Islet of Langerhans (tissue), 1 donor: ENCODE data around the gene WNT1.

ENCODE experiments used
- FAIRE-seq: peaks from one replicate; lab custom pipeline; 2011; peaks lifted over from hg19 to GRCh38; lab: Jason Lieb, UNC

The WNT1 gene

DNA sequence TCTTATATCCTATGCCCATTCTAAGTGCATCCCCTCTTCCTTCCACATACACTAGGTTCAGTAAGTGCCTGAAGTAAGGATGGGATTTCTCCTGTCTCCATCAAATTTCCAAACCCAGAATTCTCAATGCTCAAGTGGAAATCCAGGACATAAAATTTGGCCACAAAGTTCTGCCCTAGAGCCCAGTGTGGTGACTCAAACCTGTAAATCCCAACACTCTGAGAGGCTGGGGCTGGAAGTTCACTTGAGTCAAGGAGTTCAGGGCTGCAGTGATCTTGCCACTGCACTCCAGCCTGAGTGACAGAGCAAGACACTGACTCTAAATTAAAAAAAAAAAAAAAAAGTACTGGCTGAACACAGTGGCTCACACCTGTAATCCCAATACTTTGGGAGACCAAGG is 16.3 kb upstream of the WNT1 start:
- FAIRE-seq: no peak

DNA sequence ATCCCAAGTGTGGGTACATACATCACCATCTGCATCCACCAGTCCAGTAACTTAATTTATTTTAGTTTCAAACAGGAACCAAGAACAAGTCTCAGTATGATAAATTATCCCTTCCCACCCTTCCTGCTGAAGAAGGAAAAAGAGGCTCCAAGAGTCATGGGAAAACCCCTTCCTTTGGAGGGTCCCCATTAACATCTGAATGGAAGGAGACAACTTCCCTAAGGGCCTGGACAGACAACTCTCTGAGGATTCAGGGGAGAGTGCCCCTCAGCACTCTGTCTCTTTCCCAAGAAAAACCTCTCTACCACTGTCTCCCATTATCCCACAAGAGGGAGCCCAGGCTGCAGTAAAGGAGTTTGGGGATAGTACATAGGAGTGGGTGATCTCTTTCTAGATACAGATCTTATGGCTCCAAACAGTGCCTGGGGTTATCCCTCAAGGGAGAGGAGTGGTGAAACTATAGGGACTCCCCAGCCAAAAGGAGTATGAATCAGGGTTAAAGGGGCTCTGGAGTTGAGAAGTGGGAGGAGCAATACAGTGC is 12.8 kb upstream of the WNT1 start:
- no peak for FAIRE-seq

DNA sequence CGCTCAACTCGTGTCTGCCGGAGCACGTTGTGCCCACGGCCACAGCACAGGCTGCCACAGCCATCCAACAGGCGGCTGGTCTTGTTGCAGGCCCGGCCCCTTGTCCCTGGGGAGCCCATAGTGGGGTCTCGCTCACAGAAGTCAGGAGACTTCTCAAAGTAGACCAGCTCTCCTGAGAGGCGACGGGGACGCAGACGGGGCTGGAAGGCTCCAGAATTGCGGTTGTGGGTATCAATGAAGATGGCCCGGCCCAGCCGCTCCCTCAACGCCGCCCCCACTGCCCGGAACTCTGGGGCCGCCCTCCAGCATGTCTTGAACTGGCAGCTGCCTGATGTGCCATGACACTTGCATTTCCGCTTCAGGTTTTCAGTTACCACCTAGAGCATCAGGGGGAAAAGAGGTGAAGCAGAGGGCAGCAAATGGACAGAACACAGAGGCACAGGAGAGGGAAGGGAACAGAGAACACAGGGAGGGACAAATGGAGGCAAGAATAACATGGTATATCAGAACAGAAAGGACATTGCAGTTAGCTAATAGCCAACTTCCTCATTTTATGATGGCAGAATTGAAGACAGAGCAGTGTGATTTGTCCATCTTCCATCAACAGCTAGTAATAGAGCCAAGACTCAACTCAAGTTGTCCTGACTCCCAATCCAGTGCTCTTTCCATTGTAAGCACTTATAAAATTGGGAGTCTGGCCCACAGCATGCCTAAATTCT is 11.8 kb upstream of the WNT1 start:
- FAIRE-seq: no peak

DNA sequence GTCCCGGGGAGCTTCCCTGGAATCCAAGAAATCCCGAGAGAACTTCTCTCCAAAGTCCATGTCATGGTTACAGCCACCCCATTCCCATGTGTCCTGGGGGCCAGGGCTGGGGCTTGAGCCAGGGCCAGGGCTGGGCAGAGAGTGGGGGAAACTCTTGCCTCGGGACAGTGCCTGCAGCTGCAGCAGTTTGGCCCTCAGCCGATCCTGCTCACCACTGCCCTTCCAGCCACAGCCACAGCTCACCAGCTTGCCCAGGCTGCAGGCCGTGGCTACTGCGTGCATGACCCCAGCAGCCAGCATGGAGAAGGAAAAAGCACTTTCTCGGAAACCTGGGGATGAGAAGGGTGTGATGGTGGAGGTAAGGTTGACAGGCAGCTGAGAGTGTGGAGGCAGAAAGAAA is 10.1 kb upstream of the WNT1 start:
- no peak for FAIRE-seq

DNA sequence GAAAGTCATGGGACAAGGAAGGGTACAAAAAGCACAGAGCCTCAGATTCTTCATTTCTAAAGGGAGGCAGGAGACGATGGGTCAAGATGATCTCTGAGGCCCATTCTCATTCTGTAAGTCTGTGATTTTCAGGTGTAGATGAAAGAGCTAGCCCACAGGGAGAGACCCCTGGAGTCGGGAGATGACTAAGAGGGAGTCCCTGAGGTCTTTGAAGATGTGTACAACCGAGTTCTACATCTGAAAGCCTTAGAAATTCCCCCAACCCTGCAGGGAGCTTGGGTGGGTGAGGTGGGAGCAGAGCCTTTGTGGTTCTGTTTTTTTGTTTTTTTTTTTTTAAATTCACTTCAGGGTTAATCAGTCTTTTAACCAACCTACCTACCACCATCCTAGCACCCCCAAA is 9.7 kb upstream of the WNT1 start:
- FAIRE-seq: no peak

DNA sequence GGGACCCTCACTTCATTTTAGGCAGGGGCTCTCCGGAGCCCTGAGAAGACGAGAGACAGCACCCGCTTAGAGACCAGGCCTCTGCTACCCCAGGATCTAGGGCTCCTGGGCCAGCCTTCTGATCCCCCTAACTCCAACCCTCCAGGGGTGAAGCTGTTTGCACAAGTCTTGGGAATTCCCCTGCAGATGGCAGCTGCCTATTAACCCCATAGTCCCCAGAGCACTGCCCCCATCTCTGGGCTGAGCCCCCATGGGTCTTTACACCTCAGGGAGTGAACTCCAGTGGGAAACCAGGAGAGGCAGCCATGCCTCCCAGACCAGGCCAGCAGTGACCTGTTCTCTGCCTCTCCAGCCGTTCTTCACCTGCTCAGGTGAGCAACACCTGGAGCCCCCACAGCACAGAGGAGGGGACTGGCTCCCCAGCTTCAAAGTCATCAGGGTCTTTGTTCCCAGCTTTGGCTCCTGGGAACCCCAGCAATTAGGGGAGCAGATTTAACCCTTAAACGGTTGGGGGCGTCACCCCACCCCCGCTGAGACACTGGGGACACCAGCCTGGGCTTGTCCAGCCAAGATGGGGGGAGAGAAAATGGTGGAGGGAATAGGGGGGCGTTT is 8.9 kb upstream of the WNT1 start:
- no peak for FAIRE-seq

DNA sequence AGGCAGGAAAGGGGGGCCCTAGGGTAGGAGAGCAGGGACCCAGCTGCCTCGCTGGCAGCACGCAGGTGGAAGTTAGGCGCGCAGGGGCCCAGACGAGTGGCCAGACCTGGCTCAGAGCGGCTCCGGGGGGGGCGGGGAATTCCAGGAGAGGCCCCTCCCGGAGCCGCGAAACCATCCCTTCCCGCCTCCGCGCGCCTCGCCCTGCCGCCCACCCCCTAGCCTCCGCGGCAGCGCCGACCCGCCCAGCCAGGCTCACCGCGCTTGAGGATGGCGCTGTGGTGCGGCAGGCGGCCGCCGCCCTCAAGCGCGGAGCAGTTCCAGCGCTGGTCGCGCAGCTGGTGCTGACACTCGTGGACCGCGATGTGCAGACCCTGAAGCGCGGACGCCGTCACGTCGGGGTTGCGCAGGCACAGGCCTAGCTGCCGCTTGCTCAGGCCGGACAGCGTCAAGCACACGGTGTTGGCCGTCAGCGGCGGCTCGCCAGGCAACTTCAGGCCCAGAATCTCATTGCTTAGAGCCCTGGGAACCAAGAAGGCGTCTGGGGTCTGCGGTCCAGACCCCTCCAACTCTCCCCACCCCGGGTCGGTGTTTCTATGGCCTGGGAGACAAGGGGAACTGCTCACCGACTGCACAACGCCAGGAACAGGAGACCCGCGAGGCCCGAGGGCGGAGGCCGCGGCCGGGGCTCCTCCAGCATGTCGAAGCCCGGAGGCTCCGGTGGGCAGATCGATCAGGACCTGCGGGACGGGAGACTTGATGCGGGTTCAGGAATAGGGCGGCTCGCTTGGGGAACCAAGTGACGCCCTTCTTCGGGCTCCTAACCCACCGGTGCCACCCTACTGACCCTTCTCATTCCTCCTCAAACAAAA is 8.1 kb upstream of the WNT1 start:
- FAIRE-seq: no peak

DNA sequence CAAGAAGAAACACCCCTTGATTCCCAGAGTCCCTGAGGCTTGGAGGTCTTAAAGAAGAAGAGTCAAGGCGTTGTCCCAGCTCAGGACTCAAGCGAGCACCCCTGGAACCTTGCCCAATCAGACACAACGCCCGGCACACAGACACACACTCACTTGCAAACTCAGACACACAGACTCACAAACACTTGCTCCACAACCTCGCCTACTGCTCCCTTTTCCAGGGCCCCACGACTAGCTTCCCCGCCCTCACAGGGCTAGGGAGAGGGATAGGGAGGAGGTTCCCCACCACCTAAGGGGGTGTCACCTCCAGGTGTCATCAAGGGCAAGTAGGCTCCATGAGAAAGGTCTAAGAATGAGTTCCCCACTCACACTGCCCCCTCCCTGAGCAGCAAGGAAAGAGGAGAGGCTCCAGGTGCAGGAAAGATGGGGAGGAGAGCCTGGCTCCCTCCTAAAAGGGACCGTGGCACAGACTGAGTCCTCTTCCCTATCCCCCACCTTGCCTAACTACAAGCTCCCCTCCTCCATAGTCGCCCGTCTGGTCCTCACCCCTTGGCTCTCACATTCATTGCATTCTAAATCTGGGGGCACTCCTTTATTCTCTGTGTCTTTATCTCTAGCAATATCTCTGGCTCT is 7.3 kb upstream of the WNT1 start:
- no peak for FAIRE-seq

DNA sequence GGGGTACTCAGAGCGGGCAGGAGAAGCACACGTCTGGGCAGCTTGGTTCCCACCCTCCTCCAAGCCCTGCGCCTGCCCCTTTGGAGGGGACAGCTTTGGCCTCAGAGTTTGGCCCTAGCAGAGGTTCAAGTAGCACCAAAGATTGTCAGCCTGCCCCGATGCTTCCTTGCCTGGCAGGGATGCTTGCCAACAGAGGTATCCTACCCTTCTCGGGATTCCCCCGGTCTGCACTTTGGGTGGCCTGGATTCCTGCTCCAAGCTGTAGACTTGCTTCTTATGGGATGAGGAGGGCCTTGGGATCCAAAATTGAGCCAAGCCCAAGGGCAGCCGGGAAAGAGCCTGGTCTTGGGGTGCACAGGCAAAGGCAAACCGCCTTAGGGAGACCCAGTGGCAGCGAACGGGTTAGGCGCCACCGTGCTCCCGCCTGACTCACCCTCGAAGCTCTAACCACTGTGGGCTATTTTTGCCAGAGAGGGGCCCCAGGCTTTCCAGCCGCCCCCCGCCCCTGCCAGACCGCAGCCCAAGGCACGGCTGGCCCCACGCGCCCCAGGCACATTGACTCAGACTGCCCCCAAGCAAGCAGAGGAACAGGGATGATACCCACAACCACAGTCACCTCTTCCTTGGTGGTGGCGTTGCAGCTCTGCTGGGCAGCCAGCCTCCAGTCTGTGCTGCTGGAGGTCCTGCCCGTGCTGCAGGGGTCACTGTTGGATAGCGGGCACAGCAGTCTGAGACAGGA is 5.7 kb upstream of the WNT1 start:
- no peak for FAIRE-seq

DNA sequence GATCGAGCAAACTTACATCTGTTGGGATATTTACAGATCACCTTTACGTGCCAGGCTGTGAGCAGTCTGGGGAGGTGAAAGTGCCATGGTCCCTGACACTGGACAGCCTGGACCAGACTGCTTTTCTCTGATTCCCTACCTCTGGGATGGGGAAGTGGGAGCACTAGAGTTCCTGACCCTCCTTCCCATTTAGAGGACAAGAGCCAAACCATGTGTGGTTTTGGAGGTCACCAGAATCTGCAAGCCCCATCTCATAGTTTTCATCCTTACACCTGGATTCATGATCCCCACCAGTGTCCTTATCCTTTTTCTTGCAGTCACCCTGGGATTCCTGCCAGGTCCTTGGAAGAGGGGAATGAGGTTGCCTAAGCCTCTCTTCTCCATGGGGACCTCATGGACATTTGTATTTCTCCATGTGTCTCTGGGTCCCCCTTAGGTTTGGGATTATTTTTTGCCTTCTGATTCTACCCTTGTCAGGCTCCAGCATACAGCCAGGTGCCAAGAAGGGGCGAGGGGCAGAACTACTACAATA is 5.1 kb upstream of the WNT1 start:
- FAIRE-seq: no peak

DNA sequence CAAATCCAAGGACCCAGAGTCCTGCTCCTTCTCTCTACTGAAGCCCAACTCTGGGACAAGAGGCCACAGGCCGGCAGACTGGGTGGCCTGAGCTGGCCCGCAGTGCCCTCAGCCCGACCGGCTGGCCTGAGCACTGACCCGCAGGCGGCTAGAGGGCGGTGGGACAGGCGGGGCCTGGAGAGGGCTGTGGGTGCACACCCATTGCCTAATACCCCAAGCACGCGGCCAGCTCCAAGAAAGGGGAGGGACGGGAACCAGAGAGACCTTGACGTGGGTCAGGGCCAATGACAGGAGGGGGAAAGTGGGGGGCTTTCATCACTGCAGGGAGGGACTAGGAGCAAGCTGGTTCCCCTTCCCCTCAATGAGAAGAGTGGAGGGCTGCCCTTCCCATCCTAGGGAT is 4.6 kb upstream of the WNT1 start:
- no peak for FAIRE-seq

DNA sequence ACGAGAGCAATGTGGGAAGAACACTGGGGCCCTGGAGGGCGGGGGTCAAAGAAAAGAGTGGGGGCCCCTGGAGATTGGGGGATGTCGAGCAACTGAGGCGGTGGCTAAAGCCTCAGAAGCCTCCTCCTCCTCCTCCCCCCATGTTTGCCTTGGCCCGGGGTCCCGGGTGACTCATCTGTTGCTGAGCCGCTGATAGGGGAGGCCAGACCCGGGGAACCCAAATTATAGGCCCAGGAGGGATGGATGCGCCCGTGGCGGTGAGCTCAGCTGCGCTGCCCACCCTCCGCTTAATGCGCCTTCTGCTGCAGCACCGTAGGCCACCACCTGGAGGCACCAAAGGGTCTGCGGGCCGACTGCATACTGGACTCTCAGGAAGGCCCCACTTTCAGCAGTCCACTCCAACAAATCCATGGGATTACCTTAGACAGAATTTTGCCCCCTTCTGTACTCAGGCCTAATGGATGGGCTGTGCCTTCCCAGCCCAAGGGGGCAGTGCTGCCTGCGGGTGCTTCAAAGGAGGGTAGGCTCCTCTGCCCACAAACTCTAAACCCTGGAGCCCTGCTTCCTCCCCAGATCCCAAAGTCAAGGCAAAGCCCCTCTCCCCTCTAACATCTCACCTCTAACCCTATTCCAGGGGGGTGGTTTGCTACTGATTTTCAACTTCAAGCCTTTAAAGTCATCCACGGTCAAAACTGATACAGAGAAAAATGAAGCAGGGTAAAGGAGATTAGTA is 4.0 kb upstream of the WNT1 start:
- FAIRE-seq: no peak

DNA sequence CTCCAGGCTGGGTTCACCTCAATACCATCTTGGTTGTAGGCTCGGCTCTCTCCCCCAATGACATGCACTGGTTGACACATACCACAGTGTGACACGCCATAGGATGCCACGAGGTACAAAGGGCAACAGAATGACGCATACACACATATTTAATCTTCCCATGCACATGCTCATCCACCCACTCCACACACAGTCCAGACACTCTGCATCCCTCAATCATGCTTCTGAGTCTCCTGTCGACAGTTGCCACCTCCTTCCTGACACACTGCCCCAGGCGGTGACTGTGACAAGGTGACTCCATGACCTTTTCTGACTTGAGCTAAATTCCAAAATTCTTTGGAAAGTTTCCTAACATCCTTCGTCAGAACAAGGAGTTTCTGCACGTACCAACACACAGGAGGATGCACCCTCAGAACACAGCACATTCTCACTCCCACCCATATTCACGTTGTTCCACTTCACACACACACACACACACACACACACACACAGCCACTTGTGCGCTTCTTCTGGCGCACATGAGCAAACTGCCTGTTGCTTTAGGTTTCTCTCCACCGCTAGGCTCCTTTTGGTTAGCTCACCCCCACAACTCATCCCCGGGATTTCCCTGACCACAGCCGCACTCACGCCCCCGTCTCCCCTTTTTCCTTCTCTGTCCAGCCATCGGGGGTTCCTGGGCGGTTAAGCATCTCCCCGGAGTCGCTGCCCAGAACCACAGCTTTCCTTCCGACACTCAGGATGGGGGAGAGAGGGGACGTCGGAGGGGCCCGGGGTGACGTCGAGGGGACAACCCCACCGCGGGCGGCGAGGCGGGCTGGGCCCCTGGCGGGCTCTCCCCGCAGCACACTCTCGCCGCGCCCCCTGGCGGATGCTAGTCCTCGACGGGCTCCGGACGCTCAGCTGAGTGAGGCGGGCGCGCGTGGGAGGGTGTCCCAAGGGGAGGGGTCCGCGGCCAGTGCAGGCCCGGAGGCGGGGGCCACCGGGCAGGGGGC is 536 bp upstream of the WNT1 start:
- no peak for FAIRE-seq

DNA sequence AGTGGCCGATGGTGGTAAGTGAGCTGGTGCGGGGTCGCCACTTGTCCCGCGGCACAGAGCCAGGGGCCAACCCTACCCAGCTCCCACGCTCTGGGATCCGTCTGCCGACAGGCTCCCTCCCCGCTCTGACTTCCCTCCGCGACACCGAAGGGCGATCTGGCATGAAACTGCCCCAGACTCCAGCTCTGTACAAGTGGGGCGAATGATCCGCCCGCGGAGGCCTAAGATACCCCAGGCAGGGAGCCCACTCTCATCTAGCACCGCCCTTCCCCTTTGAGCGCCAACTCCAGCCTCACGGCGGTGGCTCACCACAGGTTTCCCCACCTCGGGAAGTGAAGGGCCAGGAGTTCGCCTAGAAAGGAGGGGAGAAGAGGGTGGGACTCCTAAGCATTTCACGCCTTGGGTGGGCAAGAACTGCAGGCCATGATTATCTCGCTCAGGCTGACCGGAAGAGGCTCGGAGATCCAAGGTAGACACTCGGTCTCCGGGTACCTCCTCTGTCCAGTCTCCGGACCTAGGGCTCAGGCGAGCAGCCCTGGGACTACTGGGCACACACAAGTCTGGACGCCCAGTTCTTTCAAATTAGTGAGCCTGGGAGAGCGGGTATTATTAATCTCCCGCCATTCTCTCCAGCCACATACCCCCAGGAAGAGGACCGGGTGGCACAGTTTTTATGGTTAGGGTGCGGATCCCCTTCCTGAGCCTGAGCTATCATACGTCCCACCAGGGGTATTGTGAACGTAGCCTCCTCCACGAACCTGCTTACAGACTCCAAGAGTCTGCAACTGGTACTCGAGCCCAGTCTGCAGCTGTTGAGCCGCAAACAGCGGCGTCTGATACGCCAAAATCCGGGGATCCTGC is 849 bp downstream of the WNT1 start:
- no peak for FAIRE-seq

DNA sequence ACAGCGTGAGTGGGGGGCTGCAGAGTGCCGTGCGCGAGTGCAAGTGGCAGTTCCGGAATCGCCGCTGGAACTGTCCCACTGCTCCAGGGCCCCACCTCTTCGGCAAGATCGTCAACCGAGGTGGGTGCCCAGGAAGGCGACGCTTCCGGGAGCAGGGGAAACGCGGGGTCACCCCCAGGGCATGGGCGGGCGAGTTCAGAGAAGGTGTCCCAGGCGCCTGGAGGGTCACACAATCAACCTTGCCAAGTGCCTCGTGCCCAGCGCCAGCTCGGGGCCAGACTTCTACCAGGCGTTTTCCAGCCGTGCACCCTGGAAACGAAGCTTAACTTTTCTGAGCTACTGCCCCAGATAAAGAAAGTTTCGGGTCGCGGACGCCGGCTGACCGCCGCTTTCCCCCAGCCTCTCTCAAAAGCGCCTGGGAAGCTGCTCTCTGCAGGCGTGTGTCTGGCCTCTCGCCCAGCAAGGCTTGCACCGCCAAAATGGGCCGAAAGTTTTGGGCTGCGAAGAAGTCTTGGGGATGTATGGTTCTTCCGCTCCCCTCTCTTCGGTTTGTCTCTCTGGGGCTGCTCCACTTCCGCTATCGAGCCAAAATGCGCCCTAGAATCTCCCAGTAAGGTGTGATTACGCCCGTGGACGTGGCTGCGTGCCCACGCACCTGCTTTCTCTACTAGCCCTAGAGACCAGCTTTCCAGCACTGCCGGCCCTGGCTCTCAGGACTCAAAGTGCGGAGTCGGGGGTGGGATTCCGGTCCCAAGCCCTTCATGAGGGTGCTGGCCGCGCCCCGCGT is 1.7 kb downstream of the WNT1 start:
- no peak for FAIRE-seq

DNA sequence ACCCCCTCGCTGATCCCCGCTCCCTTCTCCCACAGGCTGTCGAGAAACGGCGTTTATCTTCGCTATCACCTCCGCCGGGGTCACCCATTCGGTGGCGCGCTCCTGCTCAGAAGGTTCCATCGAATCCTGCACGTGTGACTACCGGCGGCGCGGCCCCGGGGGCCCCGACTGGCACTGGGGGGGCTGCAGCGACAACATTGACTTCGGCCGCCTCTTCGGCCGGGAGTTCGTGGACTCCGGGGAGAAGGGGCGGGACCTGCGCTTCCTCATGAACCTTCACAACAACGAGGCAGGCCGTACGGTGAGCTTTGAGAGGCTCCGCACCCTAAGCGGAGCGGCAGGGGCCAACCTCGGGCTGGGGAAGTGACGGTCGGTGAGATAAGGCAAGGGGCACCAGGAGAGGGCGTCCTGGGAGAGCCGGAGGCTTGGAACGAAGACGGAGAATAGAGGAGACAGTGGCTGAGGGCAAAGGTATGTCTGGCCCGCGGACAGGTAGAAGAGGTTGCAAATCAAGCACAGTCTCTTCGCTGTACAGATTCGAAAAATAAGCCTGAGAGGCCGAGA is 2.3 kb downstream of the WNT1 start:
- no peak for FAIRE-seq

DNA sequence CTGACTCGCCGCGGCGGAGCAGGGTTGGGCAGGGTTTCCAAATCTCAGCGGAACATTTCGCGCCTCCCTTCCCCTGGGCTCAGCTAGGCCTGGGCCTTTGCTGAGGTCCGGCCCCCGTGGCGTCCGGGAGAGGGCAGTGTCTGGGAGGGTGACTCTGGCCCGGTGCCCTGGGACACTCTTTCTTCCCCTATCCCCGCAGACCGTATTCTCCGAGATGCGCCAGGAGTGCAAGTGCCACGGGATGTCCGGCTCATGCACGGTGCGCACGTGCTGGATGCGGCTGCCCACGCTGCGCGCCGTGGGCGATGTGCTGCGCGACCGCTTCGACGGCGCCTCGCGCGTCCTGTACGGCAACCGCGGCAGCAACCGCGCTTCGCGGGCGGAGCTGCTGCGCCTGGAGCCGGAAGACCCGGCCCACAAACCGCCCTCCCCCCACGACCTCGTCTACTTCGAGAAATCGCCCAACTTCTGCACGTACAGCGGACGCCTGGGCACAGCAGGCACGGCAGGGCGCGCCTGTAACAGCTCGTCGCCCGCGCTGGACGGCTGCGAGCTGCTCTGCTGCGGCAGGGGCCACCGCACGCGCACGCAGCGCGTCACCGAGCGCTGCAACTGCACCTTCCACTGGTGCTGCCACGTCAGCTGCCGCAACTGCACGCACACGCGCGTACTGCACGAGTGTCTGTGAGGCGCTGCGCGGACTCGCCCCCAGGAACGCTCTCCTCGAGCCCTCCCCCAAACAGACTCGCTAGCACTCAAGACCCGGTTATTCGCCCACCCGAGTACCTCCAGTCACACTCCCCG is 3.0 kb downstream of the WNT1 start:
- no peak for FAIRE-seq
